ENCODE data around the gene XIRP1. TPM values are rescaled to one million over a fixed set of nuclear protein-coding genes. Genes with fewer than 3 reads are reported as not detected.

The XIRP1 gene
- total RNA-seq, 1 donor from 2014 or later = not detected

GRCh38 chr3:39149059-39149455 is 43.3 kb downstream of the XIRP1 start:
- no peak for TF ChIP-seq POLR2A (IDR thresholded peaks at IDR 0.05)
- TF ChIP-seq CTCF (IDR thresholded peaks at IDR 0.05) = no peak
- TF ChIP-seq POLR2AphosphoS5 (IDR thresholded peaks at IDR 0.05; ENCODE audit: insufficient read depth in 1 of 2, low read depth in 1 of 2) = no peak
- Histone ChIP-seq H3K4me3 (no peak overlapping the region), H3K36me3 (peaks cover 0 to 25% of the 10 kb centered on the region in 2 donors), H3K27ac (peak overlapping the region; percentile 100), H3K4me1 (peaks cover 73% of the 10 kb centered on the region), H3K27me3 (no peaks in the 10 kb centered on the region), H3K9me3 (no peaks in the 10 kb centered on the region)
- intact Hi-C loops (cut with DNase I) = loop anchor here (5.0 kb wide), 1 partner anchor 42 kb away; the partner anchor contains the start of genes GORASP1 and TTC21A
- no peak for DNase-seq (ENCODE audit: extremely low spot score in 2 of 2)

GRCh38 chr3:39148435-39149058 is 43.8 kb downstream of the XIRP1 start:
- no peaks in the 10 kb centered on the region for H3K27me3 ChIP-seq
- peak overlapping the region; percentile 100 for H3K27ac ChIP-seq
- no peak for TF ChIP-seq POLR2A (IDR thresholded peaks at IDR 0.05)
- no peak for TF ChIP-seq CTCF (IDR thresholded peaks at IDR 0.05)
- no peak for TF ChIP-seq POLR2AphosphoS5 (IDR thresholded peaks at IDR 0.05; ENCODE audit: insufficient read depth in 1 of 2, low read depth in 1 of 2)
- H3K4me1 ChIP-seq = peaks cover 72% of the 10 kb centered on the region
- no peaks in the 10 kb centered on the region for H3K9me3 ChIP-seq
- intact Hi-C loops (cut with DNase I) = loop anchor here (5.0 kb wide), 1 partner anchor 41 kb away; the partner anchor contains the start of genes GORASP1 and TTC21A
- no peak for DNase-seq (ENCODE audit: extremely low spot score in 2 of 2)
- peaks cover 0 to 30% of the 10 kb centered on the region in 2 donors for H3K36me3 ChIP-seq
- H3K4me3 ChIP-seq = peak overlapping the region; percentile 1 to 33

- H3K27me3 ChIP-seq = no peaks in the 10 kb centered on the region
- intact Hi-C loops (cut with DNase I) = loop anchor here (5.0 kb wide), 1 partner anchor 41 kb away; the partner anchor contains the start of genes GORASP1 and TTC21A
- DNase-seq (ENCODE audit: extremely low spot score in 2 of 2) = no peak
Observed at GRCh38 chr3:39147711-39148434, 44.5 kb downstream of the XIRP1 start.

GRCh38 chr3:39146611-39147591 is 45.5 kb downstream of the XIRP1 start:
- Histone ChIP-seq H3K9me3 (no peaks in the 10 kb centered on the region), H3K27ac (peak overlapping the region; percentile 100), H3K36me3 (peaks cover 0 to 46% of the 10 kb centered on the region in 2 donors), H3K4me1 (peaks cover 84% of the 10 kb centered on the region), H3K4me3 (peak overlapping the region; percentile 0 to 33), H3K27me3 (no peaks in the 10 kb centered on the region)
- TF ChIP-seq POLR2AphosphoS5 (IDR thresholded peaks at IDR 0.05; ENCODE audit: insufficient read depth in 1 of 2, low read depth in 1 of 2) (peak; percentile 34 to 57), CTCF (IDR thresholded peaks at IDR 0.05) (no peak), POLR2A (IDR thresholded peaks at IDR 0.05) (peak in 1 of 2 donors; percentile 9)
- DNase-seq (ENCODE audit: extremely low spot score in 2 of 2) = no peak
- intact Hi-C loops (cut with DNase I) = loop anchor here (5.0 kb wide), 1 partner anchor 40 kb away; the partner anchor contains the start of genes GORASP1 and TTC21A

More at GRCh38 chr3:39147711-39148434, 44.5 kb downstream of the XIRP1 start:
- H3K4me1 ChIP-seq = peaks cover 79% of the 10 kb centered on the region
- peak overlapping the region; percentile 100 for H3K27ac ChIP-seq
- peak overlapping the region; percentile 1 to 33 for H3K4me3 ChIP-seq
- no peaks in the 10 kb centered on the region for H3K9me3 ChIP-seq
- TF ChIP-seq POLR2A (IDR thresholded peaks at IDR 0.05) (no peak), POLR2AphosphoS5 (IDR thresholded peaks at IDR 0.05; ENCODE audit: insufficient read depth in 1 of 2, low read depth in 1 of 2) (no peak), CTCF (IDR thresholded peaks at IDR 0.05) (no peak)
- peaks cover 0 to 36% of the 10 kb centered on the region in 2 donors for H3K36me3 ChIP-seq
